ENCODE measurements around the gene ADAMTSL5. TPM values are rescaled to one million over a fixed set of nuclear protein-coding genes. Genes with fewer than 3 reads are reported as not detected.

The ADAMTSL5 gene
- total RNA-seq, 2 donors from 2014 or later: 2.2 to 7.3 TPM

DNA sequence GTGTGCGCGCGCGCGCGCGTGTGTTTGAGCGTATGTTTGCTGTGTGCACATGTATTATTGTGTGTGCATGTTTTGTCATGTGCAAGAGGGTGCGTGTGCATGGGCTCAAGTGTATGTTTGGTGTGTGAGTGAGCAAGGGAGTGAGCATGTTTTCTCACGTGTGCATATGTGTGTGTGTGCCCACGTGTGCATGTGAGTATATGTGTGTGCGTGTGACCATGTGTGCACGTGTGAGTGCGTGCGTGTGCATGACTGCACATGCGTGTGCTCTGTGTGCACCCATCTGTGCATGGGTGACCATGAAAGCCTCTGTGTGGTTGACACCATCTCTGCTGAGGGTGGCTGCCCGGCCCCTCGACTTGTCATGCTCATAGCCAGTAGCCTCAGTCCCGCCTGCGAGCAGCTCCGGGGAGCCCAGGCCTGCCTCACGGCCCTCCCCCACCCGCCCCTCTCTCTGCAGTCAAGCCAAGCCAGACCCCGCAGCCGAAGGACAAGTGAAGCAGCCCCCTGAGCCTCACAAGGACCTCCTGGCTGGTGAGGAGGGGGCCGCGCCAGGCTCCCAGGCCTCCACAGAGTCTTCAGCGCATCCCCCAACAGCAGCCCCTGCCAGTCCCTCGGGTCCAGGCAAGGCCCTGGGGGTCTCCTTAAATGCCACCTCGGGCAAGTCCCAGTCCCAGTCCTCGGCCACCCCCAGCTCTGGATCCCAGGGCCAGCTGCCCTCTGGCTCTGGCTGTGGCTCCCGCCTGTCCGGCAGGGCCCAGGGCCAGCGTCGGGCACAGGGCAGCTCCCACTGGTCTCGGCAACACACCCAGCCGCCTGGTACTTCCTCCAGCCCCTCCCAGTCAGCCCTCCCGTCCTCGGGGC is 15.9 kb downstream of the ADAMTSL5 start:
- no peaks in the 10 kb centered on the region for H3K9me3 ChIP-seq
- H3K27me3 ChIP-seq: no peaks in the 10 kb centered on the region
- H3K9ac ChIP-seq (ENCODE audit: low read depth in 2 of 2, low read length in 2 of 2): no peak overlapping the region
- intact Hi-C loops (cut with DNase I): no loop called here
- no peaks in the 10 kb centered on the region for H3K36me3 ChIP-seq
- TF ChIP-seq CTCF (IDR thresholded peaks at IDR 0.05): no peak
- no peak overlapping the region for H3K27ac ChIP-seq
- H3K4me3 ChIP-seq: no peak overlapping the region
- no peak for DNase-seq
- no peaks in the 10 kb centered on the region for H3K4me1 ChIP-seq

DNA sequence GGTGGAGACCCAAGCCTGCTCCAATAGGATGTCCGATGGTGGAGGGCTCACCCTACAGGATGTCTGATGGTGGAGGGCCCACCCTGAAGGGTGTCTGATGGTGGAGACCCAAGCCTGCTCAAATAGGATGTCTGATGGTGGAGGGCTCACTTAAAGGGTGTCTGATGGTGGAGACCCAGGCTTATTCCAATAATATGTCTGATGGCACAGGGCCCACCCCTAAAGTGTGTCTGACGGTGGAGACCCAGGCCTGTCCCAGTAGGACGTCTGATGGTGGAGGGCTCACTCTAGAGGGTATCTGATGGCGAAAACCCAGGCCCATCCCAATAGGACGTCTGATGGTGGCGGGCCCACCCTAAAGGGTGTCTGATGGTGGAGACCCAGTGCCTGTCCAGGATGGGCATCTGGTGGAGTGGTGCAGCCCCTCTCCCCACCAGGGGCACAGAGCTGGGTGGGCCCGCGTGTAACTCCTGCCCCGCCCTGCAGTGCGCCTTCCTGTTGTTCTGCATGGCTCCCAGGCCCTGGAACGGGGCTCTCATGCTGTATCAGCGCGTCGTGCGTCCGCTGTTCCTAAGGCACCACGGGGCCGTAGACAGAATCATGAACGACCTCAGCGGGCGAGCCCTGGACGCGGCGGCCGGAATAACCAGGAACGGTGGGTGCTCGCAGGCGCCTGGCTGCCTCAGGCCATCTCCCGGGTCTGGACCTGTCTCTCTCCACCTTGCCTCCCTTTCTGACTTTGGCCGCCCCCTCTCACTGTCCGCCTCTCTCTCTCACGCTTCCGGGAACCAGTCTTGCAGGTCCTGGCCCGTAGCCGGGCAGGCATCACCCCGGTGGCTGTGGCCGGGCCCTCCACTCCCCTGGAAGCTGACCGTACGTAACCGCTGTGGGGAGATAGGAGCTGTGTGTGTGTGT is 16.8 kb downstream of the ADAMTSL5 start:
- H3K9ac ChIP-seq (ENCODE audit: low read depth in 2 of 2, low read length in 2 of 2): no peak overlapping the region

DNA sequence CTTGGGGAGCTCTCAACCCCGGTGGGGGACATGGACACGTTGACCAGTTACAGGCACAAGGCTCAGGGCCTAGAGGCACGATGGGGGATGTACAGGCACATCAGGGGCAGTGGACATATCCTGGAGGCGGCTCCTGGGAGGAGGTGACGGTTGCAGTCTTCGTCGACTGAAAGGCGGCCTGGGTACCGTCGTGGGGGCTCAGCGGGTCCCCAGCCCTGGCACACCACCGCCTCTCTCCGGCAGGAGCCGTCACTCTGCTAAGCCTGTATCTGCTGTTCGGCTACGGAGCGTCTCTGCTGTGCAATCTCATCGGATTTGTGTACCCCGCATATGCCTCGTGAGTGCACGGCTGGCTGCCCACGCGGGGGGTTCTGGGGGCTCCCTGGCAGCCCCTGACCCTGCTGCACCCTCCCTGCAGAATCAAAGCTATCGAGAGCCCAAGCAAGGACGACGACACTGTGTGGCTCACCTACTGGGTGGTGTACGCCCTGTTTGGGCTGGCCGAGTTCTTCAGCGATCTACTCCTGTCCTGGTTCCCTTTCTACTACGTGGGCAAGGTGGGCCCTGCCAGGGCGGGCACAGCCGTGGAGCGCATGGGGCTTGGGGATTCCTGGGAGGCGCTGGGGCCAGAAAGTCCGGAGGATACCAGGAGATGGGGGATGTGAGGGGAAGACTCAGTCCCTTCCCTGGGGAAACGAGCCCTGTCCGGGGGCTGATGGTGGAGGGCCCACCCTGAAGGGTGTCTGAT is 17.6 kb downstream of the ADAMTSL5 start:
- H3K4me3 ChIP-seq: no peak overlapping the region
- H3K4me1 ChIP-seq: peaks cover 5% of the 10 kb centered on the region
- intact Hi-C loops (cut with DNase I): no loop called here
- no peak overlapping the region for H3K27ac ChIP-seq
- H3K36me3 ChIP-seq: no peaks in the 10 kb centered on the region
- no peaks in the 10 kb centered on the region for H3K9me3 ChIP-seq
- H3K9ac ChIP-seq (ENCODE audit: low read depth in 2 of 2, low read length in 2 of 2): no peak overlapping the region
- no peak for TF ChIP-seq CTCF (IDR thresholded peaks at IDR 0.05)
- no peak for DNase-seq
- no peaks in the 10 kb centered on the region for H3K27me3 ChIP-seq

More for the DNA sequence above, 16.8 kb downstream of the ADAMTSL5 start:
- no peaks in the 10 kb centered on the region for H3K36me3 ChIP-seq
- peaks cover 5% of the 10 kb centered on the region for H3K4me1 ChIP-seq
- H3K4me3 ChIP-seq: no peak overlapping the region
- H3K27ac ChIP-seq: no peak overlapping the region
- H3K9me3 ChIP-seq: no peaks in the 10 kb centered on the region
- H3K27me3 ChIP-seq: no peaks in the 10 kb centered on the region
- intact Hi-C loops (cut with DNase I): no loop called here
- TF ChIP-seq CTCF (IDR thresholded peaks at IDR 0.05): no peak
- DNase-seq: no peak

DNA sequence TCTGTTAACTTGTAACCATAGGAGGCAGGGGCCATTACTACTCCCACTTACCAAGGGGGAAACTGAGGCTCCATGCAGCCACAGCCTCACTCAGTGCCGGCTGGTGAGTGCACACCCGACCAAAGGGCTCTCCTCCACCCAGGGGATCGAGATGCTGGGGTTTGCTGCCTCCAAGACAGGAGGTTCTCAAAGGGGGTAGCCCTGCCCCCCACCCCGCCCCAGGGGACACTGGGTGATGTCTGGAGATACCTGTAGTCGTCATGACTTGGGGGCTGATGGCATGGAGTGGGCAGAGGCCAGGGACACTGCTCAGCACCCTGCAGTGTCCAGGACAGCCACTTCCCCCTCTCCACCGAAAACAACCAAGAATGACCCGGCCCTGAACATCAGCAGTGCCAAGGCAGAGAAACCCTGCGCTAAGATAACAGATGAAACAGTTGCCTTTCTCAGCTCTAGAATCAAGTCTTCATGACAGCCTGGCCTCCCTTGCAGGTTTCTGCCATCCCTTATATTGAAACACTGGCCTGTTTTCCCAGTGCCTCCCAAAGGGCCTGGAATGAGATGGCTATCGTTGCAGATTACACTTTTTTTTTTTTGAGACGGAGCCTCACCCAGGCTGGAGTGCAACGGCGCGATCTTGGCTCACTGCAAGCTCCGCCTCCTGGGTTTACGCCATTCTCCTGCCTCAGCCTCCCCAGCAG is 18.6 kb downstream of the ADAMTSL5 start:
- no peak for TF ChIP-seq CTCF (IDR thresholded peaks at IDR 0.05)
- Histone ChIP-seq H3K9ac (ENCODE audit: low read depth in 2 of 2, low read length in 2 of 2) (no peak overlapping the region), H3K4me1 (peaks cover 9% of the 10 kb centered on the region), H3K4me3 (no peak overlapping the region), H3K27ac (no peak overlapping the region), H3K27me3 (no peaks in the 10 kb centered on the region), H3K36me3 (no peaks in the 10 kb centered on the region), H3K9me3 (no peaks in the 10 kb centered on the region)
- no peak for DNase-seq
- intact Hi-C loops (cut with DNase I): no loop called here

All from colonic mucosa (tissue), 4 donors.